DOHH2 (cell line): ENCODE results near the gene FAM180B.

ENCODE experiments used
- H3F3A ChIP-seq: fragments of 200-600 bp; sonication (generic), shearing (Covaris generic); 2 replicates; pipeline ENCODE4 v1.6.0; 2016; ENCODE audit warnings: antibody characterized with exemption, mild to moderate bottlenecking; ENCODE audit not compliant: control insufficient read depth, insufficient read depth
- H3K27ac ChIP-seq: fragments of 200-600 bp; sonication (generic); 2 replicates; pipeline ENCODE4 v1.5.1; 2014; ENCODE audit warnings: low read depth, mild to moderate bottlenecking, low read length, moderate library complexity
- H3K27me3 ChIP-seq: fragments of 200-600 bp; sonication (generic); 2 replicates; pipeline ENCODE4 v1.6.1; 2014; ENCODE audit warnings: mild to moderate bottlenecking, low read length, mixed read lengths; ENCODE audit not compliant: control insufficient read depth
- H3K36me3 ChIP-seq: fragments of 200-600 bp; sonication (generic); 2 replicates; pipeline ENCODE4 v1.6.1; 2014; ENCODE audit warnings: mild to moderate bottlenecking, low read length, moderate library complexity, mixed read lengths; ENCODE audit not compliant: control insufficient read depth
- H3K4me1 ChIP-seq: fragments of 200-600 bp; sonication (generic); 2 replicates; pipeline ENCODE4 v1.6.1; 2014; ENCODE audit warnings: mild to moderate bottlenecking, low read length, mixed read lengths; ENCODE audit not compliant: control insufficient read depth
- H3K4me2 ChIP-seq: fragments of 200-600 bp; sonication (generic); 2 replicates; pipeline ENCODE4 v1.6.0; 2014; ENCODE audit warnings: mild to moderate bottlenecking, low read length, moderate library complexity
- H3K4me3 ChIP-seq: fragments of 200-600 bp; sonication (generic); 2 replicates; pipeline ENCODE4 v1.5.1; 2014; ENCODE audit warnings: mild to moderate bottlenecking, low read length, mixed read lengths
- H3K79me2 ChIP-seq: fragments of 200-600 bp; sonication (generic); 2 replicates; pipeline ENCODE4 v1.6.1; 2014; ENCODE audit warnings: mild to moderate bottlenecking, low read length, mixed read lengths; ENCODE audit not compliant: control insufficient read depth
- H3K9me2 ChIP-seq: fragments of 200-600 bp; sonication (generic); replicated peaks from 2 replicates; pipeline ENCODE4 v1.6.1; 2014; ENCODE audit warnings: mild to moderate bottlenecking, low read length, mixed read lengths; ENCODE audit not compliant: control insufficient read depth
- H3K9me3 ChIP-seq: fragments of 200-600 bp; sonication (generic); 2 replicates; pipeline ENCODE4 v1.6.1; 2014; ENCODE audit warnings: antibody characterized with exemption, low read length, mixed read lengths; ENCODE audit not compliant: control insufficient read depth, insufficient read depth
- H4K20me1 ChIP-seq: fragments of 200-600 bp; sonication (generic); 2 replicates; pipeline ENCODE4 v1.6.0; 2014; ENCODE audit warnings: low read depth, mild to moderate bottlenecking, antibody characterized with exemption, low read length, moderate library complexity; ENCODE audit not compliant: control insufficient read depth, insufficient read depth
- CTCF ChIP-seq: fragments of 200-600 bp; sonication (generic); IDR thresholded peaks from one replicate; pipeline ENCODE4 v1.5.1; 2014; ENCODE audit warnings: antibody characterized with exemption, mild to moderate bottlenecking, low read depth, low read length; ENCODE audit not compliant: poor library complexity, severe bottlenecking
- EZH2phosphoT487 ChIP-seq: fragments of 200-600 bp; sonication (generic); IDR thresholded peaks from 2 replicates; pipeline ENCODE4 v1.6.1; 2017; ENCODE audit warnings: borderline replicate concordance, mild to moderate bottlenecking, antibody characterized with exemption, low read length, moderate library complexity, mixed read lengths

FAM180B gene

GRCh38 chr11:47595029-47595428 lies 8.6 kb downstream of the FAM180B start:
- no peak overlapping the region for H3K4me3 ChIP-seq
- no peaks in the 10 kb centered on the region for H4K20me1 ChIP-seq

GRCh38 chr11:47595967-47596366 lies 9.5 kb downstream of the FAM180B start:
- Histone ChIP-seq H3K9me2 (no peaks in the 10 kb centered on the region), H3F3A (no peaks in the 10 kb centered on the region), H3K36me3 (no peaks in the 10 kb centered on the region), H3K27ac (no peak overlapping the region), H3K4me2 (no peak overlapping the region), H3K79me2 (no peaks in the 10 kb centered on the region), H3K27me3 (peaks cover 25% of the 10 kb centered on the region), H3K9me3 (no peaks in the 10 kb centered on the region), H3K4me3 (no peak overlapping the region), H4K20me1 (no peaks in the 10 kb centered on the region), H3K4me1 (peaks cover 7% of the 10 kb centered on the region; the same call in 1 of the 2 replicates)
- no peak for TF ChIP-seq EZH2phosphoT487
- TF ChIP-seq CTCF: no peak

More at GRCh38 chr11:47595029-47595428, 8.6 kb downstream of the FAM180B start:
- Histone ChIP-seq H3K9me2 (no peaks in the 10 kb centered on the region), H3F3A (no peaks in the 10 kb centered on the region), H3K36me3 (no peaks in the 10 kb centered on the region), H3K4me1 (peaks cover 7% of the 10 kb centered on the region; the same call in 1 of the 2 replicates), H3K27me3 (peaks cover 25% of the 10 kb centered on the region), H3K4me2 (no peak overlapping the region), H3K79me2 (no peaks in the 10 kb centered on the region), H3K27ac (no peak overlapping the region), H3K9me3 (no peaks in the 10 kb centered on the region)
- no peak for TF ChIP-seq EZH2phosphoT487
- no peak for TF ChIP-seq CTCF

GRCh38 chr11:47599902-47600301 lies 13.4 kb downstream of the FAM180B start:
- Histone ChIP-seq H3K4me3 (no peak overlapping the region), H3K27me3 (no peaks in the 10 kb centered on the region), H3K4me2 (no peak overlapping the region), H4K20me1 (no peaks in the 10 kb centered on the region), H3F3A (no peaks in the 10 kb centered on the region), H3K4me1 (no peaks in the 10 kb centered on the region), H3K79me2 (no peaks in the 10 kb centered on the region), H3K9me3 (no peaks in the 10 kb centered on the region), H3K27ac (no peak overlapping the region), H3K9me2 (no peaks in the 10 kb centered on the region), H3K36me3 (no peaks in the 10 kb centered on the region)
- no peak for TF ChIP-seq EZH2phosphoT487
- TF ChIP-seq CTCF: no peak

- Histone ChIP-seq H3K4me3 (no peak overlapping the region), H3K9me2 (no peaks in the 10 kb centered on the region), H3K4me2 (no peak overlapping the region), H3F3A (no peaks in the 10 kb centered on the region), H3K9me3 (no peaks in the 10 kb centered on the region), H3K27ac (no peak overlapping the region), H3K4me1 (no peaks in the 10 kb centered on the region), H3K79me2 (no peaks in the 10 kb centered on the region), H3K27me3 (0 out of 2 replicates have a peak, but pooled peaks cover 2% of the 10 kb centered on the region), H3K36me3 (no peaks in the 10 kb centered on the region), H4K20me1 (no peaks in the 10 kb centered on the region)
- no peak for TF ChIP-seq CTCF
- no peak for TF ChIP-seq EZH2phosphoT487
Measured at GRCh38 chr11:47603295-47603694, 16.8 kb downstream of the FAM180B start.
